IPS DF 4.7 (cell line): Measurements from ENCODE around the gene PAEP.
A peak's percentile ranks its signal among the peaks of the same experiment; 100 is the strongest.

Source experiments
- DNase-seq: peaks from one replicate; pipeline ENCODE4 v3.0.0-alpha.2; 2013; ENCODE audit warnings: low spot score; ENCODE audit errors: extremely low read depth

The PAEP gene

GRCh38 chr9:135591506-135592330 is 30.2 kb downstream of the PAEP start:
- no peak for DNase-seq

GRCh38 chr9:135592331-135592590 is 30.7 kb downstream of the PAEP start:
- DNase-seq: no peak

DNA sequence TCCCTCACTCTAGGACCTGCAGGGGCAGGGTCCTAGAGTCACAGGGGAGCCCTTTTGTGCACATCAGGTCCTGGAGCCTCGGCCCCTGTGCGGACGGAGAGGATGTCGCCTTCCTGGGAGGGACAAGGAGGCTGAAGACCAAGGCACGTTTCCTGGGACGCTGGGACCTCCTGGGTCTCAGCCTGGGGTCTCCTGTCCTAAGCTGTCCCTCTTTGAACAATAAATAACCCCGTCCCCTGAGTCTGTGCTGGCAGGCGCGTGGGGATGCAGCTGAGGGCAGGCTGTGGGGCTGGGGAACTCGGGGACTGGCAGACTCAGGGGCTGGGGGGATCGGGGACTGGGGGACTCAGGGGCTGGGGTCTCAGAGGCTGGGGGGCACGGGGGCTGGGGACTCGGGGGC is 31.1 kb downstream of the PAEP start:
- no peak for DNase-seq

DNA sequence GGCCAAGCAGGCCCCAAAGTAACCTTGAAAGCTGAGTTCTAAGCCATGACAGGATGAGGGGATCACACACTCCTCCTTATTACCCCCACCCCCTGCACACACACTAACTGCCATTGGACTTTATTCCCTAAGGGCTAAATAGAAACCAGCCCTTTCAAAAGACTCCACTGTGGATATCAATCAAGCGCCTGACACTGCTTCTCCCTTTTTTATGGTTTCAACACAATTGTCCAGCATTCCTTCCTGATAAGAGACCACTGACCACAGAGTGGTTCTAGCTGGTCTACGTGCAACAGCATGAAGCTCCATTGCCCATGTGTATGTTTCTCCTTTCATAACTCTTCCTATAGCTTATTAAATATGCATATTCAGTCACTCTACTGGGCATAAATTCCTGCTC is 34.7 kb downstream of the PAEP start:
- DNase-seq: no peak

DNA sequence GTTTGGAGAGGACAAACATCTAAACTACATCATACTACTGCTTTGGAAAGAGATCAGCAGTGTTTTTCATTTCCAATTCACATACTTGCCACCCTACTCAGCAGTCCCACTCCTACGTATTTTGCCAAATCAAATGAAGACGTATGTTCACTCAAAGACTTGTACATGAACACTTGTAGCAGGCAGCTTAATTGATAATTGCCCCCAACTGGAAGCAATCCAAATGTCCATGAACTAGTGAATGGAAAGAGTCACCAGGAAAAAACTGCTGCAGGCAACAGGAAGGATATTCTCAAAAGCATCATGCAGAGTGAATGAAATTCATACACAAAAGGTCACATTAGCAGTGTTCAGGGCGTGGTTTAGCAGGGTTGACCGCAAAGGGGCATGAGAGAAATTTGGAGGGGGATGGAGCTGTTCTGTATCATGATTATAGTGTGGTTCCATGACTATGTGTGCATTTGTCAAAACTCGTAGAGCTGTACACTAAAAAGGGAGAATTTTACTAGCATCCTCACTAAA is 38.8 kb downstream of the PAEP start:
- no peak for DNase-seq

DNA sequence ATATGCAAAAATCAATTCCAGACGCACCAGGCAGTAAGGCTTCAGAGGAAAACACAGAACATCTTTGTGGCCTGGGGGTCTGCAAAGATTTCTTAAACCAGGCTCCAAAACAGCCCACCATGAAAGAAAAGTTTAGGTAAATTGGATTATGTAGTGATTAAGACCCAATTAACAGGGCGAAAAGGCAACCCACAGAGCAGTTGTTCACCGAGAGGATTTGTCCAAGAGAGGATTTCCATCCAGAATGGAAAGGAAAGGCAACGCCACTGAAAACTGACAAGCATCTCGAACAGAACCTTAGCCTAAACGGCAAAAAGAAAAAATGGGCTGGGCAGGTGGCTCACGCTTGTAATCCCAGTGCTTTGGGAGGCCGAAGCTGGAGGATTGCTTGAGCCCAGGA is 40.4 kb downstream of the PAEP start:
- DNase-seq: no peak

GRCh38 chr9:135602789-135603481 is 41.4 kb downstream of the PAEP start:
- peak; percentile 14 for DNase-seq

- no peak for DNase-seq
These were observed 43.1 kb downstream of the PAEP start for GRCh38 chr9:135604437-135605237.

GRCh38 chr9:135605238-135605781 is 43.8 kb downstream of the PAEP start:
- DNase-seq: no peak

GRCh38 chr9:135606885-135607259 is 45.3 kb downstream of the PAEP start:
- DNase-seq: no peak

GRCh38 chr9:135607401-135608293 is 46.1 kb downstream of the PAEP start:
- no peak for DNase-seq

- no peak for DNase-seq
These were observed 46.9 kb downstream of the PAEP start for GRCh38 chr9:135608294-135608998.

- no peak for DNase-seq
These were observed 47.4 kb downstream of the PAEP start for GRCh38 chr9:135608999-135609317.

GRCh38 chr9:135609366-135609955 is 47.9 kb downstream of the PAEP start:
- DNase-seq: no peak

GRCh38 chr9:135610290-135611141 is 49.0 kb downstream of the PAEP start:
- no peak for DNase-seq

DNA sequence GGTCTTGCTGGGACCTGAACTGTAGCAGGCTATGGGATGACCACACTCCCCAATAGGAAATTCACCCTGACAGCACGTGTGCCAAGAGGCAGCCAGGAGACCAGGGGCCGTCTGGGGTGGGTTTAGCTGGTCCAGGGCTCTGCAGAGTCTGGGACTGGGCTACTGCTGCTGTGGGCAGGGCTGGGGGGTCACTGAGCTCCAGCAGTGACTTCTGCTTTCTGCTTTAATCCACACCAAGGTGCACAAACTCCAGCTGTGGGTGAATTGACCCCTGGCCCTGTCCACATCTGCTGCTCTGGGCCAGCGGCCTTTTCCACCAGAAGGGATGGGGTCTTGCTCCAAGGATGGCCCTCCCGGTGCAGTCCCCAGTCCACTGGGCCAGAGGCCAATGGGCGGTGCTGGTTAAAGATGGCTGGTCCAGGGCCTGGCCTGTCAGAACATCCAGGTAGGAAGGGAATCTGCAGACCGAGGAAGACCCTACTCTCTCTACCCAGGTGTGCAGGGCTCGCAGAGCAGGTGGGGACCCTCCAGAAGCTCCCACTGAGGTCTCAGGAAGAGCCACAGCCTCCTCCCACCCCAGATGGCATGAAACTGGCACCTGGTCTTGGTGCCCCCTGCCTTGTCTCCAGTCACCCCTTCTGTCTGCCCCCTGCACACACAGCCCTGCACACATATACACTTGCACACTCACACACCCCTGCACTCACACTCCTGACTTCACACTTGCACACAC is 49.8 kb downstream of the PAEP start:
- no peak for DNase-seq

DNA sequence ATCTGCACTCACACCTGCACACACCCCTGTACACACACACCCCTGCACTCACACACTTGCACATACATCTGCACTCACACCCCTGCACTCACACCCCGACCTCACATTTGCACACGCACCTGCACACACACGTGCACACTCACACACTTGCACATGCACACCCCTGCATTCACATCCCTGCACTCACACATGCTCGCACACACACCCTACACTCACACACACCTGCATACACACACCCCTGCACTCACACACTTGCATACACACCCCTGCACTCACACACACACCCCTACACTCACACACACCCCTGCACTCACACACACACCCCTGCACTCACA is 50.3 kb downstream of the PAEP start:
- no peak for DNase-seq

GRCh38 chr9:135612437-135612836 is 50.9 kb downstream of the PAEP start:
- no peak for DNase-seq
